DND-41 (cell line): Measurements from ENCODE around the gene SLC4A2.

Experiments
- EZH2 ChIP-seq: IDR thresholded peaks from 3 replicates; pipeline ENCODE4 v1.6.1; 2012; ENCODE audit warnings: borderline replicate concordance, low read depth, mild to moderate bottlenecking, moderate library complexity, low read length, inconsistent platforms; ENCODE audit not compliant: severe bottlenecking
- TF ChIP-seq, protein P1 (sequence below): IDR thresholded peaks from 2 replicates; pipeline ENCODE4 v1.5.1; 2012; ENCODE audit warnings: borderline replicate concordance, low read length, moderate library complexity, mild to moderate bottlenecking; ENCODE audit not compliant: poor library complexity, severe bottlenecking; ENCODE audit errors: extremely low read depth

GRCh38 chr7:151100921-151101320, 41.5 kb downstream of the SLC4A2 start:
- TF ChIP-seq, protein P1, sequence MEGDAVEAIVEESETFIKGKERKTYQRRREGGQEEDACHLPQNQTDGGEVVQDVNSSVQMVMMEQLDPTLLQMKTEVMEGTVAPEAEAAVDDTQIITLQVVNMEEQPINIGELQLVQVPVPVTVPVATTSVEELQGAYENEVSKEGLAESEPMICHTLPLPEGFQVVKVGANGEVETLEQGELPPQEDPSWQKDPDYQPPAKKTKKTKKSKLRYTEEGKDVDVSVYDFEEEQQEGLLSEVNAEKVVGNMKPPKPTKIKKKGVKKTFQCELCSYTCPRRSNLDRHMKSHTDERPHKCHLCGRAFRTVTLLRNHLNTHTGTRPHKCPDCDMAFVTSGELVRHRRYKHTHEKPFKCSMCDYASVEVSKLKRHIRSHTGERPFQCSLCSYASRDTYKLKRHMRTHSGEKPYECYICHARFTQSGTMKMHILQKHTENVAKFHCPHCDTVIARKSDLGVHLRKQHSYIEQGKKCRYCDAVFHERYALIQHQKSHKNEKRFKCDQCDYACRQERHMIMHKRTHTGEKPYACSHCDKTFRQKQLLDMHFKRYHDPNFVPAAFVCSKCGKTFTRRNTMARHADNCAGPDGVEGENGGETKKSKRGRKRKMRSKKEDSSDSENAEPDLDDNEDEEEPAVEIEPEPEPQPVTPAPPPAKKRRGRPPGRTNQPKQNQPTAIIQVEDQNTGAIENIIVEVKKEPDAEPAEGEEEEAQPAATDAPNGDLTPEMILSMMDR = no peak
- TF ChIP-seq EZH2 = no peak
